Measurements from ENCODE around the gene RESP18.
"Not testable (repeated sequence)": the region's sequence is repeated elsewhere in the genome, so short reads cannot be mapped to it uniquely, and the experiment has no call there.

RESP18 gene

GRCh38 chr2:219290381-219291171 is 42.0 kb downstream of the RESP18 start:
- no peak for DNase-seq

GRCh38 chr2:219289537-219290361 is 42.8 kb downstream of the RESP18 start:
- no peak for DNase-seq

GRCh38 chr2:219289195-219289536 is 43.4 kb downstream of the RESP18 start:
- no peak for DNase-seq

- DNase-seq: no peak
These were observed 44.8 kb downstream of the RESP18 start for GRCh38 chr2:219287580-219288265.

GRCh38 chr2:219287116-219287440 is 45.5 kb downstream of the RESP18 start:
- not testable (repeated sequence) for DNase-seq

GRCh38 chr2:219286436-219287115 is 46.0 kb downstream of the RESP18 start:
- no peak for DNase-seq

GRCh38 chr2:219285894-219286425 is 46.6 kb downstream of the RESP18 start:
- peak in 1 of 2 experiments; percentile 57 for DNase-seq

- no peak for DNase-seq
These were observed 47.2 kb downstream of the RESP18 start for GRCh38 chr2:219285373-219285735.

GRCh38 chr2:219284501-219285372 is 47.8 kb downstream of the RESP18 start:
- no peak for DNase-seq

- no peak for DNase-seq
These were observed 49.5 kb downstream of the RESP18 start for GRCh38 chr2:219282943-219283581.

- no peak for DNase-seq
These were observed 50.2 kb downstream of the RESP18 start for GRCh38 chr2:219282375-219282774.

GRCh38 chr2:219281588-219281987 is 51.0 kb downstream of the RESP18 start:
- no peak for DNase-seq

- no peak for DNase-seq
These were observed 51.9 kb downstream of the RESP18 start for GRCh38 chr2:219280651-219281050.

GRCh38 chr2:219279916-219280516 is 52.5 kb downstream of the RESP18 start:
- no peak for DNase-seq

- DNase-seq: peak; percentile 86 to 98
These were observed 53.2 kb downstream of the RESP18 start, which contains the start of gene DNAJB2 for GRCh38 chr2:219279151-219279915. Gene DNAJB2 (plus strand): TSS chr2:219279366. CDS start chr2:219279834, 468 bp downstream.

- DNase-seq: peak in 1 of 2 experiments; percentile 44
These were observed 53.8 kb downstream of the RESP18 start for GRCh38 chr2:219278655-219279150.

- peak; percentile 70 to 90 for DNase-seq
These were observed 54.6 kb downstream of the RESP18 start for GRCh38 chr2:219277703-219278654.

Measured in NCI-H526 (cell line).